ENCODE measurements around the gene LUZP1.

DNA sequence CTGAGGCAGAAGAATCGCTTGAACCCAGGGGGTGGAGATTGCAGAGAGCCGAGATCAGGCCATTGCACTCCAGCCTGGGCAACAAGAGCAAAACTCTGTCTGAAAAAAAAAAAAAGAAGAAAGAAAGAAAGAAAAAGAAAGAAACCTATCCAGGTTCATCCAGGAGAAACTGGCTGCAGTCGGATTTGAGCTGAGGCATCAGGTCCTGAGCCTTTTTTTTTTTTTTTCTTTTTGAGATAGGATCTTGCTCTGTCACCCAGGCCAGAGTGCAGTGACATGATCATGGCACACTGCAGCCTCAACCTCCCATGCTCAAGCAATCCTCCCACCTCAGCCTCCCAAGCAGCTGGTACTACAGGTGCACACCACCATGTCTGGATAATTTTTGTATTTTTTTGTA, 22.5 kb upstream of the LUZP1 start:
- TF ChIP-seq SIN3A (IDR thresholded peaks at IDR 0.05; ENCODE audit: borderline replicate concordance, insufficient read depth, low read length) (no peak), FOXP2 (optimal IDR thresholded peaks at IDR 0.05; ENCODE audit: borderline replicate concordance, extremely low read depth, extremely low read length, insufficient read depth) (no peak), POLR2AphosphoS5 (IDR thresholded peaks at IDR 0.05; ENCODE audit: low read depth, low read length) (no peak), TAF1 (IDR thresholded peaks at IDR 0.05; ENCODE audit: borderline replicate concordance, insufficient read depth, low read length) (no peak)
- TF ChIP-seq, protein P1, sequence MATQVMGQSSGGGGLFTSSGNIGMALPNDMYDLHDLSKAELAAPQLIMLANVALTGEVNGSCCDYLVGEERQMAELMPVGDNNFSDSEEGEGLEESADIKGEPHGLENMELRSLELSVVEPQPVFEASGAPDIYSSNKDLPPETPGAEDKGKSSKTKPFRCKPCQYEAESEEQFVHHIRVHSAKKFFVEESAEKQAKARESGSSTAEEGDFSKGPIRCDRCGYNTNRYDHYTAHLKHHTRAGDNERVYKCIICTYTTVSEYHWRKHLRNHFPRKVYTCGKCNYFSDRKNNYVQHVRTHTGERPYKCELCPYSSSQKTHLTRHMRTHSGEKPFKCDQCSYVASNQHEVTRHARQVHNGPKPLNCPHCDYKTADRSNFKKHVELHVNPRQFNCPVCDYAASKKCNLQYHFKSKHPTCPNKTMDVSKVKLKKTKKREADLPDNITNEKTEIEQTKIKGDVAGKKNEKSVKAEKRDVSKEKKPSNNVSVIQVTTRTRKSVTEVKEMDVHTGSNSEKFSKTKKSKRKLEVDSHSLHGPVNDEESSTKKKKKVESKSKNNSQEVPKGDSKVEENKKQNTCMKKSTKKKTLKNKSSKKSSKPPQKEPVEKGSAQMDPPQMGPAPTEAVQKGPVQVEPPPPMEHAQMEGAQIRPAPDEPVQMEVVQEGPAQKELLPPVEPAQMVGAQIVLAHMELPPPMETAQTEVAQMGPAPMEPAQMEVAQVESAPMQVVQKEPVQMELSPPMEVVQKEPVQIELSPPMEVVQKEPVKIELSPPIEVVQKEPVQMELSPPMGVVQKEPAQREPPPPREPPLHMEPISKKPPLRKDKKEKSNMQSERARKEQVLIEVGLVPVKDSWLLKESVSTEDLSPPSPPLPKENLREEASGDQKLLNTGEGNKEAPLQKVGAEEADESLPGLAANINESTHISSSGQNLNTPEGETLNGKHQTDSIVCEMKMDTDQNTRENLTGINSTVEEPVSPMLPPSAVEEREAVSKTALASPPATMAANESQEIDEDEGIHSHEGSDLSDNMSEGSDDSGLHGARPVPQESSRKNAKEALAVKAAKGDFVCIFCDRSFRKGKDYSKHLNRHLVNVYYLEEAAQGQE (IDR thresholded peaks at IDR 0.05; ENCODE audit: insufficient read depth in 1 of 2, low read depth in 2 of 2, low read length in 2 of 2): no peak
